ENCODE results near the gene TRAF4. TPM values are rescaled to one million over a fixed set of nuclear protein-coding genes. Genes with fewer than 3 reads are reported as not detected.
A peak's percentile ranks its signal among the peaks of the same experiment; 100 is the strongest.
"Not testable (repeated sequence)": the region's sequence is repeated elsewhere in the genome, so short reads cannot be mapped to it uniquely, and the experiment has no call there.

Gene TRAF4
- total RNA-seq, 1 experiment from 2014 or later: 75.5 TPM

GRCh38 chr17:28715217-28715616 is 28.6 kb upstream of the TRAF4 start:
- DNase-seq (ENCODE audit: low spot score): no peak

GRCh38 chr17:28716740-28717577 is 26.9 kb upstream of the TRAF4 start:
- no peak for DNase-seq (ENCODE audit: low spot score)

- DNase-seq (ENCODE audit: low spot score): peak; percentile 68
Measured at GRCh38 chr17:28717578-28718332, 26.1 kb upstream of the TRAF4 start, which contains the start of gene RAB34. TSS of gene RAB34 (minus strand) at chr17:28717868. CDS start at chr17:28717266, 602 bp downstream.

GRCh38 chr17:28718333-28719020 is 25.3 kb upstream of the TRAF4 start:
- no peak for DNase-seq (ENCODE audit: low spot score)

GRCh38 chr17:28719021-28719433 is 24.8 kb upstream of the TRAF4 start:
- DNase-seq (ENCODE audit: low spot score): no peak

GRCh38 chr17:28720247-28720996 is 23.4 kb upstream of the TRAF4 start:
- DNase-seq (ENCODE audit: low spot score): peak; percentile 42

GRCh38 chr17:28720997-28721329 is 22.8 kb upstream of the TRAF4 start:
- not testable (repeated sequence) for DNase-seq (ENCODE audit: low spot score)

GRCh38 chr17:28722417-28723158 is 21.2 kb upstream of the TRAF4 start:
- DNase-seq (ENCODE audit: low spot score): no peak

GRCh38 chr17:28723159-28723835 is 20.5 kb upstream of the TRAF4 start:
- DNase-seq (ENCODE audit: low spot score): no peak

- not testable (repeated sequence) for DNase-seq (ENCODE audit: low spot score)
Measured at GRCh38 chr17:28723836-28724499, 19.8 kb upstream of the TRAF4 start.

GRCh38 chr17:28724500-28725165 is 19.2 kb upstream of the TRAF4 start:
- DNase-seq (ENCODE audit: low spot score): no peak

- DNase-seq (ENCODE audit: low spot score): peak; percentile 46
Measured at GRCh38 chr17:28725166-28725659, 18.6 kb upstream of the TRAF4 start.

GRCh38 chr17:28725660-28726225 is 18.1 kb upstream of the TRAF4 start:
- DNase-seq (ENCODE audit: low spot score): peak; percentile 83

GRCh38 chr17:28726226-28726626 is 17.6 kb upstream of the TRAF4 start, which contains the start of gene TLCD1:
TSS of gene TLCD1 (minus strand) at chr17:28726233. CDS start at chr17:28726097, 136 bp downstream.
- DNase-seq (ENCODE audit: low spot score): peak; percentile 66

GRCh38 chr17:28726627-28727491 is 17.0 kb upstream of the TRAF4 start:
- DNase-seq (ENCODE audit: low spot score): peak; percentile 93

- peak; percentile 97 for DNase-seq (ENCODE audit: low spot score)
Measured at GRCh38 chr17:28728364-28729200, 15.2 kb upstream of the TRAF4 start, which contains the start of gene NEK8. TSS of gene NEK8 (plus strand) at chr17:28728788. CDS start at chr17:28728814, 26 bp downstream.
